Loucy (cell line): ENCODE measurements around the gene POLR3A.

Source experiments
- EZH2phosphoT487 ChIP-seq: fragments of 200-600 bp; IDR thresholded peaks from 2 replicates; pipeline ENCODE4 v1.6.1; 2018; ENCODE audit warnings: antibody characterized with exemption, mild to moderate bottlenecking, moderate library complexity, borderline replicate concordance
- TF ChIP-seq, protein P1 (sequence below): fragments of 200-600 bp; sonication (generic); conservative IDR thresholded peaks from 2 replicates; pipeline ENCODE4 v1.5.1; 2014; ENCODE audit warnings: mild to moderate bottlenecking, antibody characterized with exemption, low read length

DNA sequence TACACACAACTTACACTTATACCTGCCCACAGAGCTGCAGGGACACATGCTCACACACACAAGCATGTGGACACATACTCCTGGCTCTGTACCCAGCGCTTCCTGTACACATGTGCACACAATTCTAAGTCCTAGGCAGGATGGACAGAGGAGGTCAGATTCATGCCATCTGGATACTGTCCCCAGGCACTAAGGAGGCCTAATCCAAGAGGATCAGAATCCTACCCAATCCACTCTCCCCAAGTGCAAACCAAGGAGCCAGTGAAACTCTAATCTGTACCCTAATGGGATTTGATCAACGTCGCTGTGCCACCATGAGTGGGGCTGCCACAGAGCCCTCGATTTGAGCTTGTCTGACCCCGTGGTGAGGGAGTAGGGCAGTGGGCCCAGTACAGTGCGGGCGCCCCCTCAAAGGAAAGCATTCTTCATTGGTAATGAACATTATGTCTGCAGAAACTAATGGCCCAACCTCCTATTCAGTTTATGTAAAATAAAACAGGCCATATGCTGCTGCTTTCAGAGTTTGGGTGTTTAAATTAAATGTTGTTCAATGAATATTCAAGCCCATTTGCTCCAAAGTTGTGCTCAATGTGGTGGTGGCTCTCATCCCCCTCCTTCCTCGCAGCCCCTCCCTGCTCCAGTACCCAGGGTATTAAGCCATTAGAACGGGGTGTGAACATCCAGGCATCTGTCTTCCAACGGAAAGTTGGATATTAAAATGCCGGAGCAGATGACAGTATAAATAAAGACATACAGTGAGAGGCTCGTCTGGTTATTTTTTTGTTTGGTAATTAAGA, 30.8 kb upstream of the POLR3A start:
- TF ChIP-seq, protein P1, sequence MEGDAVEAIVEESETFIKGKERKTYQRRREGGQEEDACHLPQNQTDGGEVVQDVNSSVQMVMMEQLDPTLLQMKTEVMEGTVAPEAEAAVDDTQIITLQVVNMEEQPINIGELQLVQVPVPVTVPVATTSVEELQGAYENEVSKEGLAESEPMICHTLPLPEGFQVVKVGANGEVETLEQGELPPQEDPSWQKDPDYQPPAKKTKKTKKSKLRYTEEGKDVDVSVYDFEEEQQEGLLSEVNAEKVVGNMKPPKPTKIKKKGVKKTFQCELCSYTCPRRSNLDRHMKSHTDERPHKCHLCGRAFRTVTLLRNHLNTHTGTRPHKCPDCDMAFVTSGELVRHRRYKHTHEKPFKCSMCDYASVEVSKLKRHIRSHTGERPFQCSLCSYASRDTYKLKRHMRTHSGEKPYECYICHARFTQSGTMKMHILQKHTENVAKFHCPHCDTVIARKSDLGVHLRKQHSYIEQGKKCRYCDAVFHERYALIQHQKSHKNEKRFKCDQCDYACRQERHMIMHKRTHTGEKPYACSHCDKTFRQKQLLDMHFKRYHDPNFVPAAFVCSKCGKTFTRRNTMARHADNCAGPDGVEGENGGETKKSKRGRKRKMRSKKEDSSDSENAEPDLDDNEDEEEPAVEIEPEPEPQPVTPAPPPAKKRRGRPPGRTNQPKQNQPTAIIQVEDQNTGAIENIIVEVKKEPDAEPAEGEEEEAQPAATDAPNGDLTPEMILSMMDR: no peak
- no peak for TF ChIP-seq EZH2phosphoT487
